Measurements from ENCODE around the gene IDE.

DNA sequence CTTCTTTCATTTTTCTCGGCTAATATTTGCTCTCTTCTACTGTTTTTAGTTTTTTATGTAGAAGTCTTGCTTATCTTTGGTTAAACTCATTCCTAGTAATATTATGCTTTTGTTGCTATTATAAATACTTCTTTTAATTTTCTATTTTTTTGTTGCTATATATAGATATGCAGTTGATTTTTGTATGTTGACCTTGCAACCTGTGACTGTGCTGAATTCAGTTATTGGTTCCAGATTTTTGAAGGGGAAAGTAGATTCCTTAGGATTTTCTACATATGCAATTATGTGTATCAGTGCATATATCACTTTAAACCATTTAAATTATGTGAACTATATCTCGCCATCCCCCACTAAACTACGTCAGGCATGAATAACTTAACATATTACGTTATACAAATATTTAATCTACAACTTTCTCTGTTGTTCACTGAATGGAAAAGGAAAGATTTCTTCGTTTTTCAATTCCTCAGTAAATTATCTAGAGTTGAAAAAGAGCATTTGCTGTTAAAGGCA lies 71.5 kb downstream of the IDE start:
- TF ChIP-seq CTCF (IDR thresholded peaks at IDR 0.05) (no peak), POLR2A (IDR thresholded peaks at IDR 0.05) (no peak)

Data from right lobe of liver (tissue), 4 donors.